IPS DF 4.7 (cell line): ENCODE data around the gene PALMD.

Experiments
- DNase-seq: peaks from one replicate; pipeline ENCODE4 v3.0.0-alpha.2; 2013; ENCODE audit warnings: low spot score; ENCODE audit errors: extremely low read depth

PALMD gene

DNA sequence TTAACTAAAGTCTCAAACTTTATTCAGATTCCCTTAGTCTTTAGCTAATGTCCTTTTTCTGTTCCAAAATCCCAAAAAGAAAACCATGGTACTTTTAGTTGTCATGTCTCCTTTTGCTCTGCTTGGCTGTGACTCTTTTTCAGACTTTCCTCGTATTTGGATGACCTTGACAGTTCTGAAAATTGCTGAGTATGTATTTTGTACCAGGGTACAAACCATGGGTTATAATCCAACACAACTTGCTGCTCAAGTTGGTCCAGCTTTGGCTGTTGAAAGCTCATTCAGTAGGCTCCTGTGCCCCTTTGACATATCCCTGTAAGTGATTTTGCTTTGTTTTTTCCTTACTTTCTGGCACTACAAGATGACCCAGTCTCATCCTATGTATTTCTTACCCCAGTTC is 51.7 kb downstream of the PALMD start:
- no peak for DNase-seq

DNA sequence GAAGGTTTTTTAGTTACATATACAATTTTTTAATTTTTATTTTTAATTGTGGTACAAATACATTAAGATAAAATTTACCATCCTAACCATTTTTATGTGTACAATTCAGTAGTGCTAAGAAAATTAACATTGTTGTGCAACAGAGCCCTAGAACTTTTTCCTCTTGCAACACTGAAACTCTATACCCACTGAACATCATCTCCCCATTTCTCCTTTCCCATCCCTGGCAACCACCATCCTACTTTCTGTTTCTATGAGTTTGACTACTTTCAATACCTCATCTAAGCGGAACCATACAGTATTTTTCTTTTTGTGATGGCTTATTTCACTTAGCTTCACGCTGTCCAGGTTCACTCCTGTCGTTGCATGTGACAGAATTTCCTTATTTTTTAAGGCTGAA is 54.1 kb downstream of the PALMD start:
- DNase-seq, result no peak

DNA sequence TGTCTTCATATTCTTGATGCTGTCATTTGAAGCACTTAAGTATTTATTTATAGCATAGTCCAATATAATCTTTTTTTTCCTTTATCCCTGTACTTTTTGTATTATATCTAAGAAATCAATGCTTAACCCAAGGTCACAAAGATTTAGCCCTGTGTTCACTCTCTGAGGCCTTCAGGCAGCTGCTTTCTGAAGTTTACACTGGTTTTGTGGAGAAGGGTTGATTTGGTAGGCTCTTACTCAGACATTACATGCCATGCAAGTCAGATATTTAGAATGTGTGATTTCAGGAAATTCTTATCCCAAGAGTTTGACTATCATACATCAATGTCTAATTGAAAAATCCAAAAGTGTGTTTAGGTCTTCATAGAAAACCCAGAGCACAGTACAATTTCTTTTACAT is 56.3 kb downstream of the PALMD start:
- no peak for DNase-seq

DNA sequence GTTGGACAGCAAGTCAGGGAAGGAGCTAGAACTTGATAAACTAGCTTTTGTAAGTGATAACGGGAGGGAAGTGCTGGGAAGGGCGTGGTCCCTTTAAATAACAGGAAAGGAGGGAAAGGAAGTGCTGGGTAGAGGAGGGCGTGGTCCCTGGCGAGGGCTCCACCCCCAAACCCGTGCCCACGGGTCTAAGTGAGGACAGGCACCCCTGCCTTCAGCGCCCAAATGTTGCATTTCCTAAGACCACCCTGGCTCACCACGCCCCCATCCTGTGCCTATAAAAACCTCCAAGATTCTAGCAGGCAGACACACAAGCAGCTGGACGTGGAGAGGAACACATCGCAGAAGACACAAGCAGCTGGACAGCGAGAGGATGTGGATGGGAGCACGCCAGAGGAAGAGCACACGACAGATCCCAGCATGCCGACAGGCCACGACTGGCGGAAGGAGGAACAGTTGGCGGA is 58.5 kb downstream of the PALMD start:
- no peak for DNase-seq

DNA sequence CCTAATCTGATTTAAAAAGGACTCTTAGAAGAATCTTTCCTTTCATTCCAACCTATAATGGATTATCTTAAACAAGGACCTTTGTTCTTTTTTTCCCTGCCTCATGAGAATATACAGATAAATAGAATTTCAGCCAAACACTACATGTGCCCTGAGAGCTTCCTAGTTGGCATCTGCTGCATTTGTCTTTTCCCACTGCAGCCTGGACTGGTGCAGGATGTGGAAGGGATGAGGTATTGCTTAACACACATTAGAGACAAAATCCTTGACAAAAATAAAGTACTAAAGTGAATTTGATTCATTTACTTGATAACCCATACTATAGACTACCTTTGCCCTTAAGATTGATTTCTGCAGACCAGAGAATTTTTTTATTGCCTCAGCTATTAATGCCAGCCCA is 59.5 kb downstream of the PALMD start:
- no peak for DNase-seq

DNA sequence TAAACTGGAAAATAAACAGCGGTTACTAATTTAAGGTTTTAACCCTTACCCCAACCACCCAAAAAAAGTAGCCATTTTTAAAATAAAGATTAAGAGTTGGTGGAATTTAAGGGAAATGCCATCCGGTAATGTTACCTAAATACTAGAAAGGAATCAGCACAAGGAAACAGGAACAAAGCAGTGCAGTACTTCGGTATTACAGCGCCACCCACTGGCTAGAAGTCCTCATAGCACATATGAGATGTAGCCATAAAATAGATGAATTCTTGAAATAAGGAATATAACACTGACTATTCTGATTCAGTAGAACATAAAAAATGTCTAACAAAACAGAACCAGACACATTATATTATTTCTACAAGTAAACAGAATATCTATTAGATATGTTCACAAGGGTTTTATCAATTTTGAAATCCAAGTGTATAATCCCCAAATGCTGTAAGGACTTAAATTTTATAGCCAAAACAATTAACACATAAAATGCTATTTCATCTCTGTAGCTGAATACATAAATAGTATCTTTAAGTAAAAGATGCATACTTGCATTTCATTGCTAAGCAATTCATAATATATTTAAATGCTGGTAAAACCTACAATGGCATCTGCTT is 61.7 kb downstream of the PALMD start:
- no peak for DNase-seq

DNA sequence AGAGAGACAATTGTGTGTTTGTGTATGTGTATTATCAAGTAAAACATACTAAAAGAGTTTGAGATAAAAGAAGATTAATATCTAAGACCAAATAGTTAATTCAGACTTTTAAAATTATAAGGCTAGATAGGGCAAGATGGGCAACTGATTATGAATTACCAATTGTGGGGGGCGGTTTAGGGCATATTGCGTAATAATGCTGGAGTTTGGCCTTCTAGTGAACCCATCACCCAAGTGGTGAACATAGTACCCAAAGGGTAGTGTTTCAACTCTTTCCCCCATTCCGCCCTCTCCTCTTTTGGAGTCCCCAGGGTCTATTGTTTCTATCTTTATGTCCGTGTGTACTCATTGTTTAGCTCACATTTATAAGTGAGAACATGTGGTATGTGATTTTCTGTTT is 65.1 kb downstream of the PALMD start:
- DNase-seq, result no peak

DNA sequence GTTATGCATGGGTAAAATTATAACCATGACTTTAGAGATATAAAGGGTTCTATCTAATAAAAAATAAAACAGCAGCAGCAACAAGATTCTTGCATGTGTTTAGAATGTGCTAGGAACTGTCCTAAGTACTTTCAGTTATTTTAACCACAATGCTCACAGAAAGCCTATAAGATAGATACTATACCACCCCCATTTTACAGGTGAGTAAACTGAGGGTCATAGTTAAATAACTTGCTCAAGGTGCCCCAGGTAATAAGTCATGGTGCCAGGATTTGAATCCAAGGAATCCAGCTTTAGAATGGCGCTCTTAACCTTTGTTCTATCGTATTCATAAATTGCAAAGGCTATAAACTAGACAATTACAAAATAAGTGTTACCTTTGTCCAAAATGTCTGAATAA is 67.1 kb downstream of the PALMD start:
- no peak for DNase-seq

DNA sequence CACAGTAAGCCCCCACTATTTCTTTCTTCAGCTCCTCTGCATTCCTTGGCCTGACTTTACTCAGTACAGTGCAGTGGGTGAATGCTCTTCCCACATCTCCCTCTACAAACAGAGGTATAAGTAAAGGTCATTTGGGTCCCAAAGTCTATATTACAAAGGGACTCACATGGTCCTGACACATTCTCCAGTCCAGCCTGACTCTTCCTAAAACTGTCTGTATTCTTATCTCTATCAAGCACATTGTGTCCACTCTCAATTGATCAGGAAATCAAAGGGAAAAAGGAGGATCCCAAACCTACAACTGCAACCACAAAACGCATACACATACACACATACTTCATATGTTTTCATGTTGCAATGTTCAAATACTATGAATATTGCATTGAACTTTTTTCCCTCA is 71.1 kb downstream of the PALMD start:
- no peak for DNase-seq

DNA sequence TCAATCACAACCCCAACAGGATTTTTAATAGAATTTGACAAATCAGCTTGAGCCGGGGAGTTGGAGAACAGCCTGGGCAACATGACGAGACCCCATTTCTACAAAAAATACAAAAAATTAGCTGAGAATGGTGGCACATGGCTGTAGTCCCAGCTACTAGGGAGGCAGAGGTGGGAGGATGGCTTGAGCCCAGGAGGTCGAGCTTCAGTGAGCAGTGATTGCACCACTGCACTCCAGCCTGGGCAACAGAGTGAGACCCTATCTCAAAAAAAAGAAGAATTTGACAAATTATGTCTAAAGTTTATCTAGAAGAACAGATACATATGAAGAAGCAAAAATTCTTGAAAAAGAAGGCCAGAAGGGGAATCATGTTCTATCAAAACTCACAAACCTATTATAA is 77.3 kb downstream of the PALMD start:
- no peak for DNase-seq

DNA sequence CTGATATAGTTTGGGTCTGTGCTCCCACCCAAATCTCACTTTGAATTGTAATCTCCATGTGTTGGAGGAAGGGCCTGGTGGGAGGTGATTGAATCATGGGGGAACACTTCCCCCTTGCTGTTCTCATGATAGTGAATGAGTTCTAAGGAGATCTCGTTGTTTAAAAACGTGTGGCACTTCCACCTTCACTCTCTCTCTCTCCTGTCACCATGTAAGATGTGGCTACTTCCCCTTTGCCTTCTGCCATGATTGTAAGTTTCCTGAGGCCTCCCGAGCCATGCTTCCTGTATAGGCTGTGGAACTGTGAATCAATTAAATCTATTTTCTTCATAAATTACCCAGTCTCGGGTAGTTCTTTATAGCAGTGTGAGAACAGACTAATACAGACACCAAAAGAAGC is 80.1 kb downstream of the PALMD start:
- no peak for DNase-seq

DNA sequence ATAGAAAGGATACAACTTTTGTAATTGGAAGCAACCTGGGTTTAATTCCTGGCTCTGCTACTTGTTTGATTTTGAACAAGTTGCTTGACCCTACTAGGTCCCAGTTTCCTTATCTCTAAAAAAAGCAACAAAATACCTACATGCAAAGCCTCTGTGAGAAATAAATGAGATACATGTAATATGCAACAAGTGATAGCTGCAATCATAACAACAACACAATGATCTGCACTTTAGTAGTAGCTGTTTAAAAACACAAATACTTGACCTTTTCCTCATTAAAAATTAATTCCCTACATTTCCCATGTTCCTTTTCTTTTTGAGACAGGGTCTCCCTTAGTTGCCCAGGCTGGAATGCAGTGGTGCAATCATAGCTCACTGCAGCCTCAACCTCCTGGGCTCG is 80.5 kb downstream of the PALMD start:
- no peak for DNase-seq

DNA sequence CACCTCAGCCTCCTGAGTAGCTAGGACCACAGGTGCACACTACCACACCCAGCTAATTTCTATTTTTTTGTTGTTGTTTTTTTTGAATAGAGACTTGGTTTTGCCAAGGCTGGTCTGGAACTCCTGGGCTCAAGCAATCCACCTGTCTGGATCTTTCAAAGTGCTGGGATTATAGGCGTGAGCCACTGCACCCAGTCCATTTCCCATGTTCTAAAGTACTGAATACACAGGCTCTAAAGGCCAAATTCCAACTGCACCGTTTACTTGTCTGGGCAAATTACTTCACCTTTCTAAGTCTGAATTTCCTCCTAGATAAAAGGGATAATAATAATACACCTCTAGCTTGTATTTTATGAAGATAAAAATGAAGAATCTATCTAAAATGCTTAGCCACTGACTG is 80.9 kb downstream of the PALMD start:
- no peak for DNase-seq

DNA sequence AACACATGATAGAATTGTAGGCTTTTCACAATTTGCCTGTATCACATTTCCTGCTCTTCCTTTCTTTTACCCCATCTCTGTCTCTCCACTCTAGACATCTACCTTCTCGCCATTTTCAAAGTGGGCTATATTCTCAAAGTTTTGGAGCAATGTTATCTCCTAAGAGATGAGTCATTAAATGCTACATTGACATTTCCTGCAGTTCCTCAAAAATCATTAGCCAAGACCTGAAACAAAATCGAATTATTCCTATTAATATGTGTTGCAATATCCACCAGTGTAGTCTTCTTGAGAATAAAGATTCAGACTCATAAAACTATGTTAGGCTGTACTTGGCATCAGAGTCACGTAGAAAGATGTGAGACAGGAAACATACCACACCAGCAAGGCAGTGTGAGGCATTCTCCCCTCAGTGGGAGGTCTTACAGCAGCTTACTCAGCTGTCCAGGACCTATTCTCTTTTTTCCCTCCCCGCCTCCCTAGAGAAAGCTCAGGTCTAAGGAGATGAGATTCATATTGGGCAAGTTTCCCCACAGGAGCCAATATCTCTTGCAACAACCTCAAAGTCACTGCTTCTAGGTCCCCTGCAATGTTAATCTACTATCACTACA is 81.8 kb downstream of the PALMD start:
- no peak for DNase-seq

DNA sequence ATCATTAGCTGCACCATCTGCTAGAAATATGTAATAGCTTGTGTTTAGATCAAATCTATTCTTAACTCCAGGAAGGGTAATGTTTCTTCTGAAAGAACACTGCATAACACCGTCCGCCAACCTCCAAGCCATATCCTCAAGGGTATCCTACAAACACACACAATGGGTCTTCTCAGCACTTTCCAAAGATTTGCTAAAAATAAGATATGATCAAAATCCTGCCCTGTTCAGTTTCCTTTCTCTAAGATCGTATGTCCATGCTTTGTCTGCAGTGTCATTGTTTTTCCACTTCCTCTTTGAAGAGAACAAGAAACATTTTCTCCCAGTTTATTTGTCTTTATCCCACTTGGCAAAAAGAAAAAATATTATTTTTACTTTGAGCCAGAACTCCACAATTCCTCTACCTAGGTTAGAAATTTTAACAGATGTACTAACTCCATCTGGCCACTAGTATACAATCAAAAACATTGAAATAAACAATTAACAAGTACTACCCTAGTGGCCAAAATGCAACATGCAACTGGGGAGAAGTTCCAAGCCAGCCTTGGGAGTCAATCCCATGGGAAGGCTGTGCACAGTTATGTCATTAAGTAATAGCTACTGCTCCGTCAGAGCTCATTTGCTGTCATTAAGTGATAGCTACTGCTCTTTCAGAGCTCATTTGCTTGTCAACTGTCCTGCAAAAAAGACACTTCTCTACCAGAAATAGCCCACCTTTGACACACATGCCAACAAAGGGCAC is 82.8 kb downstream of the PALMD start:
- DNase-seq, result no peak

DNA sequence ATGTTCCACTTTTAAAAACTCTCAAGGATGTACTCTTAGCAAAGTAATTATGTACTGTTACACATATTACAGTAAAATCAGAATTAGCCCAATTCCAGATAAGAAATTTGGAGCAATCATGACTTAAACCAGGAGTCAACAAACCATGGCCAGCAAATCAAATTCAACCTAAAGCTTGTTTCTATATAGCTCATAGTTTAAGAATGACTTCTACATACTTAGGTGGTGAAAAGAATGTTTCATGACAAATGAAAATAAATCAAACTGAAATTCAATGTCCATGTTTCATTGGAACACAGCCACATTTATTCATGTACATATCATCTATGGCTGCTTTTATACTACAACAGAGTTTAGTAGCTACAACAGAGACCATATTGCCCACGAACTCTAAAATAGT is 85.5 kb downstream of the PALMD start:
- DNase-seq, result no peak

DNA sequence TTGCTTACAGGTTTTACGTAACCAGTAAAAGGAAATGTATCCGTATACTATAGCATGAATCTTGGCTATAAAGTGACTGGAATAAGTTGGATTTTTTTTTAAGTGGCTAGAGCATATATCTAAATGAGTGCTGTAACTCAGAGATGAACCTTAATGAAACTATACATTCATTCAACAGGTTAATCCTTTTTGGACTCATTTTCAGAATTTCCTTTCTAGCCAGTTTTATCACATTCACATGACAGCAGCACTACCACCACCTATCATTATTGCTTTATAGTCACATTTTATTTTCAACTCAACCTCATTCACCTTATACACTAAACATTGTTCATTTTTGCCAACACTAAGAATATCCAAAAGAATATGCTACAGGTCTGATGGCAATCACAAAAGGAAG is 89.9 kb downstream of the PALMD start:
- DNase-seq, result no peak

DNA sequence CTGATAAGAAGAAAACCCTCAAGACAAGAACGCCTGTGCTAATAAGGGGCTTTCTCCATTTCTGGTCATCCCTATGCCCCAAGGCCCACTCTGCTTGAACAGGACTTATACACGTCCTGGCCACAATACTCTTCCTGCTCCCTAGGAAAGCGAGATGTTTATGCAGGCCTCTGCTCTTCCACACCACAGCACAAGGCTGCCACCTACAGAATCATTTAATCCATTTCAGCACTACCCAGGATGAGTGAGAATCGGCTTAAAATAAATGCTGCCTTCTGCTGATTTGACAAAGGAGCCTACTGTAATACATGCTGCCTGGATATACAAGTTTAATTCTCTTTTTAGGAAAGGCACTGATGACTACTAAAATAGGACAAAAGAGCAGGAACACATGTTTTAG is 91.1 kb downstream of the PALMD start:
- peak; percentile 46 for DNase-seq

DNA sequence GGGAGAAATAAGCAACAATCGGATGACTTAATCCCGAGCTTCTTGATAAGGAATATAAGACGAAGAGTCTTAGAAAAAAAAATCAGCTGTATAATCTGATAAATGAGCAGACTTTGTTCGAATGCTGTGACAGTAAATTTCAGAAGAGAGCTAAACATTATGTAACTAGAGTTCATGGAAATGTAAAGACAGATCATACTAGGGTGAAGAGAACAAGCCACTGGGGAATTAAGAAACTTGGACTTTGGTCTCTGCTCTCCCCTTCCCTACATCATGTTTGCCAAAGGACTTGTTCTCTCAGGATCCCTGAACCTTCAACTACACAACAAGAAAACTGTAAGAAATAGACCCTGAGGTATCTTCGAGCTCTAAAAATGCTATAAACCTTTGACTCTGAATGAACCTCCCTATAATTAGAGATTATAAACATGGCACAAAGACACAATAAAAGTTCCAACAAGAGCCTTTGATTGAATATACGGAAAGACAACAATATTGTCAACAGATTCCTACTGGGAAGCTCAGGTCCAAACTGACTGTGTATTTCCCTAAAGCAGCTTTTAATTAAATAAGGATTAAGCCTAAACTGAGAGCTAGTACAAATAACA is 93.0 kb downstream of the PALMD start:
- no peak for DNase-seq

DNA sequence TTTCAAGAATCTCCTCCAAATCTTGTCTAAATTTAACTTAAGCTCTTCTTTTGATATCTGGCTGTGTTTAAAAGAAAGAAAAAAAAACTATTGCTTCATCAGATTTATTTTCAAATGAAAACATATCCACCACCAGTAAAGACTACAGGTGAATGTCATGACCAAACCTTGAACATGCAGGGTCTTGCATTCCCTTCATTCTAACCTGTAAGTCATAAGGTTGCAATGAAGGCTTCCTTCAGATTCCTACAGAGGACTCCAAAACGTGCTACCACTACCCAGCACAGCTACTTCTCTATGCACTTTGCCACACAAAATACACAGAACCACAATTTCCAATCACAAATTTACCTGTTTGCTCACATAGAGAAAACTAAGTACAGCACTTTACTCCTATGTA is 94.2 kb downstream of the PALMD start:
- DNase-seq, result no peak
